Cerebellar cortex (tissue), 1 donor: ENCODE data around the gene CPA5.
"Not testable (repeated sequence)": the region's sequence is repeated elsewhere in the genome, so short reads cannot be mapped to it uniquely, and the experiment has no call there.

Source experiments
- DNase-seq: peaks from one replicate; pipeline ENCODE4 v3.0.0-alpha.2; 2015; ENCODE audit warnings: low spot score

The CPA5 gene, protein sequence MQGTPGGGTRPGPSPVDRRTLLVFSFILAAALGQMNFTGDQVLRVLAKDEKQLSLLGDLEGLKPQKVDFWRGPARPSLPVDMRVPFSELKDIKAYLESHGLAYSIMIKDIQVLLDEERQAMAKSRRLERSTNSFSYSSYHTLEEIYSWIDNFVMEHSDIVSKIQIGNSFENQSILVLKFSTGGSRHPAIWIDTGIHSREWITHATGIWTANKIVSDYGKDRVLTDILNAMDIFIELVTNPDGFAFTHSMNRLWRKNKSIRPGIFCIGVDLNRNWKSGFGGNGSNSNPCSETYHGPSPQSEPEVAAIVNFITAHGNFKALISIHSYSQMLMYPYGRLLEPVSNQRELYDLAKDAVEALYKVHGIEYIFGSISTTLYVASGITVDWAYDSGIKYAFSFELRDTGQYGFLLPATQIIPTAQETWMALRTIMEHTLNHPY

DNA sequence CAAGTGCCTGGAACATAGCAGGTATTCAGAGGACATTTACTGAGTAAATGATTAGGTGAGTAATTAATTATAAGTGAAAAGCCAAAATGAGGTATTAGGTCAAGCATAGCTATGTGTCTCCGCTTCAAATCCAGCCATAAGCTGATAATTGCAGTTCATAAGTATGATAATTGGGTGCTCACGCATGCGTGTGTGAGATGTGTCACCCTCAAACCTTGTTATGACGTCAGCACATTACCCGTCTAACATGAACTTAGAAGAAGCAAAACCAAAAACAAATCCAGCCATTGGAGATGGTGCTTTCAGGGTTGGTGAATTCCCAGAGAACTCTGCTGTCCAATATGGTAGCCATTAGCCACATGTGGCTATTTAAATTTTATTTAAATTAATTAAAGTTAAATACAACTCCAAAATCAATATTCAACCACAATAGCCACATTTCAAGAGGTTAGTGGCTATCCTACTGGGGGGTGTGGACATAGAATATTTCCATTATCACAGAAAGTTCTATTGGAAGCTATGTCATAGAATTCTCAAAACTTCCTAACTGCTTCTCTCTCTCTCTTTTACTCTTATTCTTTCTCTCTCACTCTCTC, at the start of gene CPA5:
Gene CPA5, plus strand, starts transcription at position 546 of the 596 bp plus-strand sequence. CDS start 1,670 bp downstream, outside the sequence.
- DNase-seq = no peak

DNA sequence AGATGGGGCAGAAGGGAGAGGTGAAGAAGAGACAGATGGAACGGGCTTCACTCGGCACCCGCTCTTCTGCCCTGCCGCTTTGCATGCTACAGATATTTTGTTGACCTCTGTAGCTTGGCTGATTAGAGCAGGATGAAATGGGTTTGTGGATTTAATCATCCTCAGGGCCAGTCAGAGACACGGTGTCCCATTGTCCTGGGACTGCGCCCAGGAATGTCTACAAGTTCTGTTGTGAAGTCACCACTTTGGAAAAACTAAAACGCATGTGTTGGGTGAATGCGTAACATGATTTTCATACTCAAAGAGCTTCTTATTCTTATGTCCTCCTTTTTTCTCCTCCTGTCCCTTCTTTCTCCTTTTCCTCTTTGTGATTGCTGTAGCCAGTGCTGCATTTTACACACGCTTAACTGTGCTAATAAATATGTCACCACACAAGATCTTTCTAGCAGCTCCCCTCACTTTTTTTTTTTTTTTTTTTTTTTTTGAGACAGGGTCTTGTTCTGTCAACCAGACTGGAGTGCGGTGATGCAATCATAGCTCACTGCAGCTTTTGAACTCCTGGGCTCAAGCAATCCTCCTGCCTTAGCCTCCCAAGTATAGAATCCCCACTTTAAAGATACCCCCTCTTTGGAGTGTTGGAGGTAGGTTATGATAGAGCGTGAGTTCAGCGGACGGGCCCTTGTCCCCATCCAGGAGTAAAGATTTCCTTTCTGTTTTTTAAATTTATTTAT, 48.2 kb upstream of the CPA5 start:
- no peak for DNase-seq

DNA sequence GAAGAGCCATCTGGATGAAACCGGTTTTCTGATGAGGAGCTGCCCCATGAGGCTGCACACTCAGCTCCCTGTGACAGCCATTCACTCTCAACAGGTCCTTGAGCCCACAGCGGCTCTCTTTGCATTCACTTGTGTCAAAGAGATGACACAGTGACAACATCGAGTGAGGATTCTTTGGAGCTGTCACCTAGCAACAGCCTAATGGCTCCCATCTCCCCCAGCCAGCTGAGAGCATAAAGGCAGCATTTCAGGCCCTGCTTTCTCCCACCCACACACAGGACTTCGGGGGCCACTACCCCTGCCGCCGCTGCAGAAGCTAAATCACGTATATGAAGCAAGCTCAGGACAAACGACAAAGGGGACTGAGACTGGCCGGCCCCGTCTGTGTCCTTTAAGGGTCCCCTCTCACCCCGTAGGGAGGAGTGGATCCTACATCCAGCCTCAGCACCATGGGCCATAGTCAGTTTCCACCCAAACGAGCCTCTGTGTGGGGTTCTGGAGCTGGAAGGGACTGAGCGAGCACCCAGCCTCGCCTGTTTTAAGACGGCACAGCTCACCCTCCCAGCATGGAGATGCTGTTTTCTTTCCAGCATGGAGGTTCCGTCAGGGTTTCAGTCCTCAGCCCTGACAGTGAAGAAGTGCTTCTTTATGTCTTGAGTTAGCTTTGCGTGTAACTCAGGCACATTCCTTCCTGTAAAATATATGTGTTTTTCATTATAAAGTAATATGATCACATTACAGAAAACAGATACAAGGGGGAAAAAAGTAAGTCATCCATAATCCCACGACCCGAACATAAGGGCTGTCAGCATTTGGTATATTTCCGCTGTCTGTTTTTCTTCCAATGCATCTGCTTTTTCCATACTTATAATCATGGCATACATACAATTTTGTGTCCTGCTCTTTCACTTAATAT, 46.7 kb upstream of the CPA5 start:
- no peak for DNase-seq

DNA sequence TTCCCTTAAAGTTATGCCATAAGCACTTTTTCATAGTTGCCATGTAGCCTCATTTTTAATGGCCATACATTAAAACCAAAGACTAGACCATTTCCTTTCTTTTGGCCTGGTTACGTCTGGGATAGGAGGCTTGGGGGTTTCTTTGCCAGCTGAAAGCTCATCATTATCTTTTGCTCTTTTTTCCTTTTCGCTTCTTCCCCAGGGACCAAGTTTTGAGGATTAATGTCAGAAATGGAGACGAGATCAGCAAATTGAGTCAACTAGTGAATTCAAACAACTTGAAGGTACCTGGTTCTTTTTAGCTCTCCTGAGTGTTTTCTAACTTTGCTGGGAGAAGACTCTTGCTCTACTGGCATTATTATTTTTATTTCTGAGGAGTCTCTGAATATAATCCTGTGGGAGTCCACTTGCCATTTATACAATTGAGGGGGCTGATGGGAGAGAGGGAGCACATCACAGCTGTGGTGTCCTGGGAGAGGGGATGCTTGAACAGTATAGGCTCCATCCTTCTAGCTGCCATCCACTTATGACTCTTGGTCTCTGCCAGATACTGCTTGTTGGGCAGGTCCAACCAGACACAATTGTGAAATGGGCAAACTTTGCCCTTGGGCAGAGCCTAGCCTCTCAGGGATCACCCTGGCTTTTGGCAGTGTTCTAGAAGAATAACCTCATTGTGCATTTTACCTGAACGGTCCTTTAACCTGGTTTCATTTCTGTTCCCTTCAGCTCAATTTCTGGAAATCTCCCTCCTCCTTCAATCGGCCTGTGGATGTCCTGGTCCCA, 45.9 kb upstream of the CPA5 start:
- peak; percentile 11 for DNase-seq

DNA sequence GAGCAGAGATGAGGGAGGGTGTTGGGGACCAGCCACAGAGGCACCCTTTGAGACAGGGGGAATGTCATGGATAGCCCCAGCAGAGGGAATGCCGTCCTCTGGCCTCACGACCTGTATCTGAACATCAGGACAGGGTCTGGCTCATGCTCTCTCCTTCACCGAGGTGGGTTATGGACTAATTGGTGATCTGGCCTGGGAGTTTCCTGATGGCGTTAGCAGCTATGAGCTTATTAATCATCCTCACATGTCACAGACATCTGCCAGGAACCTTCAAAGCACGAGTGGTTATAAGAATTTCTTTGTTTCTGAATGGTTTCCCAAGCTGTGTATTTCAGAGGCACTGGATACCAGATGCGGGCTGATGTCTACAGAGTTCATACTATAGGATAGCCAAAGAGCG, 44.8 kb upstream of the CPA5 start:
- no peak for DNase-seq

DNA sequence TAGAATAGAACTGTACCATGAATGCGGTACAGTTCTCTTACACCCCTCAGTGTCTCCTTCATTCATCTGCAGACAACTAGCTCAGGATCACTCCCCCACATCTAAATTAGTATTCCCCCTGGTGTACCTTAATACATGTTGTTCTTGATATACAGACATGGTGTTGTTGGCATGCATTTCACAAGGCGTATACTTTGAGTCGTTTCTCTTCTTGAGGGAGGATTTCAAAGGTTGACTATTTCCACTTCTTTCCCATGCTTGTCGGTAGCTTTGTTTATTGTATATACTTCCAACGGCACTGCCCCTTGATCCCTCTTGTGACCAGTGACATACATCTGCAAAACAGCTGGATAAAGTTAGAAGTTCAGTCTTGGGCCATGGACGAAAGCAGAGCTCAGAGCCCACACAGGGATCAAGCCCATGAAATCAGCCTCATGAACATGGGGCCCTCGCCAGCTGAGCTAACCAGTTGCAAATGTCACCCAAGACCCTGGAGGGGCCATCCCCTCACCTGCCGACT, 43.1 kb upstream of the CPA5 start:
- no peak for DNase-seq

DNA sequence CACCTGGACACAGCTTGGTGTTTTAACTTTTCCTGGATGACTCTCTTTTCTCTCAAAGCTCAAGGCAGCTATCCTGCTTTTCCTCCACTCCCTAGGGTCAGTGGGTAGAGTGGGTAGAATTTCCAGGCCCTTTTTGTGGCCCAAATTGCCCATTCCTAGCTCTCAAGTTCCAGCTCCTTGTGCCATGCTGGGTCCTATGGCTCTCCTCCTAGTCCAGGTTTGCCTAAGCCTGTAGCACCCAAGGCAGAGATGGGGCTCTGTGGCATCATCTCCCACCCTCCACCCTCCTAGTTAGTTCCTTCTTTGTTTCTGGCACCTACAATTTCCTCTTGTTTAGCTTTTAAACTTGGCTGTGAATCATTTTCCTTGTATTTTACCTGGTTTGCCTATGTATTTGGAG, 42.0 kb upstream of the CPA5 start:
- no peak for DNase-seq

DNA sequence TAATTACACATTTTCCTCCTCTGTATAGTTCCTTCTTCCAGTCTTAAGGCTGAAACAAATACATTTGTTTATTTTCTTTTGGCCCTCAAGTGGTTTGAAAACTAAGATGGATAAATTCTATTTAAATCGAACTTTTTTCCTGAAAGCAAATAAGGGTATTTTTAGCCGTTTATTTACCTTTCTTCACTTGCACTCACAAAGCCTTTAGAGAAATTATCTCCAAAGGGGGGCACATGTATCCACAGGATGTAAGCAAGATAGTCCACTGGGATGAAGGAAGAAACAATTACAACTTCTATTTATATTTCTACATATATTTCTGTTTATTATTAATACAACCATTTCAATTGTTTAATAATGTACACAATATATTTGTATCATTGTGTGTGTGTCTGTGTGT, 41.5 kb upstream of the CPA5 start:
- DNase-seq = no peak

DNA sequence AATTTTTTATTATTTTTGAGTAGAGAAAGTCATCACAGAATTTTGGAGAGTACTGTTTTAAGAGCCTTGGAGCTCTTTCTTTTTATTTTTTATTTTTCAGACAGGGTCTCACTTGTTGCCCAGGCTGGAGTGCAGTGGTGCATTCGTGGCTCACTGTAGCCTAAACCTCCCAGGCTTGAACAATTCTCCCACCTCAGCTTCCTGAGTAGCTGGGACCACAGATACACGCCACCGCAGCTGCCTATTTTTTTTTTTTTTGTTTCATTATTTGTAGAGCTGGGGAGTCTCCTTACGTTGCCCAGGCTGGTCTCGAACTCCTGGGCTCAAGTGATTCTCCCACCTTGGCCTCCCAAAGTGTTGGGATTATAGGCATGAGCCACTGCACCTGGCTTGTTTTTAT, 41.1 kb upstream of the CPA5 start:
- no peak for DNase-seq

DNA sequence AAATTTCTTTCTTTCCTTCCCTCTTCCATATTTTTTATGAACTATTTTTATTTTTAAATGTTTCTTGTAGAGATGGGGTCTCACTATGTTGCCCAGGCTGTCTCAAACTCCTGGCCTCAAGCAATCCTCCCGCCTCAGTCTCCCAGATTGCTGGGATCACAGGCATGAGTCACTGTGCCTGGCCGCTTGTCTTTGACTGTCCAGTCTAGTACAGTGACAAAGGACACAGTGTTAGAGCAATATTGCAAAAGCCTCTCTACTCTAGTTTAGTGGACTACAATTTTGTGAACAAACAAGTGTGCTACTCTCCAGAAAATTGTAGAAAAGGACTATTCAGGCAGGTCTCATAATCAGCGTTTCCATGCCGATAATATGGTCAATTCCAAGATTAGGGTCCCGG, 40.6 kb upstream of the CPA5 start:
- DNase-seq = no peak

DNA sequence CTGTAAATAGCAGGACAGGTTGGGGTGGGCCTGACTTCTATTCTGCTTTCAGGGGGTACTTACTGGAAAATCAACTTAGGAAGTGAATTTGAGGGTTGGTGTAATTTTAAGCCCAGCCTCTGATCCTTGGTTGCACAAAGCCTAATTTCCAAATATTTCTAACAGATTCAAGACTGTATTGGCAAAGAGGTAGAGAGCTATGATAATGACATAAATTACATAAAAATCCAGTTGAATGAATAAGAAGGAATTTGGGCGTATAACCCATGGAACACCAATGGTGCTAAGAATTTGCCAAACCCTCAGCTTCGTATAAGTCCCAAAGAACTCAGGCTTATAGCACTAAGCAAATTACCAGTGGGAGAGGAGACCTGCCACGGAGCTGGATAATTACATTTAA, 39.7 kb upstream of the CPA5 start:
- no peak for DNase-seq

DNA sequence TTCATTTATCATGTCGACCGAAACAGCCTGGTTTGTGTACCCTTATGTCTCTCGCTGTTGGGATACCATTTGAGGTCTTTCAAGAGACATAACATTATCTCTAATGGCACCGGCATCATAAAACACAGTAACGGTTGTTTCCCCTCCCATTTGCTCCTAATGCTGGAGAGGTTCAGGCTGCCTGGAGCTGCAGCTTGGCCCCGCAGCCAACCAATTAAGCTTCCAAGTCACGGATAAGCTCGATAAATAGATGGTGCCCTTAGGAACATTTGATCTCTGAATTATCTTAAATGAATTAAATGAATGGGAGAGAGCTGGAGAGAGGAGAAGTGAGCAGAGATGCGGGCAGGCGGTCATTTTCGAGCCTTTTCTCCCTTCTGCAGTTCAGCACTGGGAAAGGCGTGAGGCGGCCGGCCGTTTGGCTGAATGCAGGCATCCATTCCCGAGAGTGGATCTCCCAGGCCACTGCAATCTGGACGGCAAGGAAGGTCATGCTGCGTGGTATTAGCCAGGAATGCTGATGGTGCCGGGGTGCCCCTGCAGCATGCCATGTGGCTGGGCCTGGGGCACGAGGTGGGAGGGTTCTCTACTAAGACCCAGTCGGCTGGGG, 39.1 kb upstream of the CPA5 start:
- no peak for DNase-seq

DNA sequence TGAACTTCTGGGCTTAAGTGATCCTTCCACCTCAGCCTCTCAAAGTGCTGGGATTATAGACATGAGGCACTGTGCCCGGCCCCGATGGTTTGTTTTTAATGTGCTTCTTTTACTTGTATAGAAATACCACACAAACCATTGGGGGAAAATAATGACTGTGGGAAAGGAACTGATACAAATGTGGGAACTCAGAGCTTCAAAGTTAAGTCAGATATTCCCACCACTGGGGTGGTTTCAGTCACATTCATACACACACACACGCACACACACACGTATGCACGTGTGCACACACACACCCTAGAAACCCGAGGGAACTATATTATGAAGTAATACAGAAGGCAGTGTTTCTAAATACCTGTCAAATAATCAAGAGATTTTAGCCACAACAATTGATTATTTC, 34.6 kb upstream of the CPA5 start:
- DNase-seq = no peak

DNA sequence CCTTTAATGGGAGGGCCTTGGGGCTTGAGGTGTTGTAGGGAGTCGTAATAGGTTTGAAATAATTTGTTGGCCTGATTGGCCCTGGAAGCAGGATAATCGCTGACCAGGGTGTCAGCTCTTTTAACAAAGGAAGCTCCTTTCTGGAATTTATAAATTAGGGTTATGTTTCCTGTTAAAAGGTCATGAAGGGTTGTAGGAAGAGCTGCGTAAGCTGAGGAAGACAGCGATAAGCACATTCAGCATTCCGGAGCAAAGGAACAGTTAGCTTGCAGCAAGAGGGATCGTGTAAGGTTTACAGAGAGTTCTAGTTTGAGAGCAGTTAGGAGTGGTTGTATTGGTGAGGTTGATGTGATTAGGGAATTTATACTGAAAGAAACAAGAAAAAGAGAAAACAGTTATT, 30.3 kb upstream of the CPA5 start:
- DNase-seq = no peak

DNA sequence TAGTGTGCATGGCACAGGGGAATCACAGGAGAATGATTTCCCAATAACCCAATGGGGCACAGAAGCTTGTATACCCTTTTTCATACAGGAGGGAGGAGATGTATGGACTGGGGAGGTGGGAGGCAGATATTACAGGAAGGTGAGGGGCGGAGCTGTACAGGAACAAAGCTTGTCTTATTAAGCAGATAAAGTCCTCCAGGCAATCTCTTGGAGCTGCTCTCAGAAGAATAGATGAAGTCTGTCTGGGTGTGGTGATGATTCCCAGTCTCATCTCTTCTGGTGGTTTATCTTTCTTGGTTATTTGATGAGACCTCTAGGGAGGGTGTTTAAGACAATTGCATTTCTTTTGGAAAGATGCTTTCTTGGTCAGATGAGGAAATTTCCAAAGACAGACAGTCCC, 25.1 kb upstream of the CPA5 start:
- no peak for DNase-seq

DNA sequence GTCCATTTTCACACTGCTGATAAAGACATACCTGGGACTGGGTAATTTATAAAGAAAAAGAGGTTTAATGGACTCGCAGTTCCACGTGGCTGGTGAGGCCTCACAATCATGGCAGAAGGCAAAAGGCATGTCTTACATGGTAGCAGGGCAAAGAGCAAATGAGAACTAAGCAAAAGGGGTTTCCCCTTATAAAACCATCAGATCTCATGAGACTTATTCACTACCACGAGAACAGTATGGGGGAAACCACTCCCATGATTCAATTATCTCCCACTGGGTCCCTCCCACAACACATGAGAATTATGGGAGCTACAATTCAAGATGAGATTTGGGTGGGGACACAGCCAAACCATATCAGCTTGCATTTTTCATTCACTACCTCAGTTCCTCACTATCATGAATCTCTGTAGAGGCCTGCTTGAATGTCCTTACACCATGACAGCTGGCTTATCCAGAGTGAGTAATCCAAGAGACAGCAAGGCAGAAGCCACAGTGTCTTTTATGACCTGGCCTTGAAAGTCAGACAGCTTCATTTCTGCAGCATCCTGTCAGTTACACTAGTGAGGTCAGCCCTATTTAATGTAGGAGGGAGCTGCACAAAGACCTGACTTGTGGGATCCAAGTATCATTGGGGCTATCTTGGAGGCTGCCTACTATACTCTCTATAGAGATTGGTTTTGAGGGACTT, 22.9 kb upstream of the CPA5 start:
- DNase-seq = not testable (repeated sequence)

DNA sequence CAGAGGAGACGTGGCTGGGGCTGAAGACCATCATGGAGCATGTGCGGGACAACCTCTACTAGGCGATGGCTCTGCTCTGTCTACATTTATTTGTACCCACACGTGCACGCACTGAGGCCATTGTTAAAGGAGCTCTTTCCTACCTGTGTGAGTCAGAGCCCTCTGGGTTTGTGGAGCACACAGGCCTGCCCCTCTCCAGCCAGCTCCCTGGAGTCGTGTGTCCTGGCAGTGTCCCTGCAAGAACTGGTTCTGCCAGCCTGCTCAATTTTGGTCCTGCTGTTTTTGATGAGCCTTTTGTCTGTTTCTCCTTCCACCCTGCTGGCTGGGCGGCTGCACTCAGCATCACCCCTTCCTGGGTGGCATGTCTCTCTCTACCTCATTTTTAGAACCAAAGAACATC, 22.0 kb upstream of the CPA5 start:
- DNase-seq = no peak

DNA sequence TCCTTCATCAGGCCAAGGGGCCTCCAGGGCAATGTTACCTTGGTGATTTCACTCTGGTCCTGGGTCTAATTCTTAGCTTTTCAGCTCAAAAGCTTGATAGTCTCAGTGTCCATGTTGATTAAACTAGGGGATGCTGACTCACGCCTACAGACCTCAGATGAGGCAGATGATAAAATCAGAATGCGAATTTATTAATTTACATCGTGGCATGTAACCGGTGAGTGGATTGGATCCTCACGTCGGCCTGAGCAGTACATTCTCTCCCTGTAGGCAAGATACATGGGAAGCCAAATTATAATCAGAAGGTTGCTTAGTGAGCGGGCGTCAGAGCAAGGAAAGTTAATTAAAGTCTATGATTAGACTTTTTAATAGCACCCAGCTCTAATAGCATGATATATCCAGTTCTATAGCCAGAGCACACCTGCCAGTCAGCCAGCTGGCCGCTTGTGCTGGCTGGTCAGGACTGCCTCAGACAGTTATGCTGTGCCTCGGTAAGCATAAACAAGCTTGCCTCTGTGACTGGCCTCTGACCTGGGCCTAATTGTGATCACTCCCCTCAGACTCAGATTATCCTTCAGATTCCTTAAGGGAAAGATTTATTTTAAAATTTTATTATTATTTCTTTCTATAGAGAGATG, 20.2 kb upstream of the CPA5 start:
- DNase-seq = no peak

DNA sequence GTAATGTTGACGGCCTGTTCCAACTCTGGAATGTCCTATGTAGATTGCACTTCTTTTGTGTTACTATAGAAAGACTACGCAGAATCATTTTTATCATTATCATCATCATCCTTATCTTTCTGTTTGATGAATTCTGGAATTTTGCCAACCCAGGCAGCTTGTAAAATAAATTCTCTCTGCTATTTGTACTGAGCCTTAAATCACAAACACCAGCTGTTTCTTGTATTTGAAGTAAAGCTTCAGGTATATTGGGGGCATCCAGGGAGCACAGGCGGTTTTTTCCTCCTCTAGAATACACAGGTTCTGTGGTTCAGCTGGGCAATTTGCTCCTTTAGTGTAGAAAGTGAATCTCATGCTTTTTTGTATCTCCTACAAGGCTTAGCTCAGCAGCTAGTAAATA, 14.9 kb upstream of the CPA5 start:
- no peak for DNase-seq
